Neural cell (in vitro differentiated cells): Measurements from ENCODE around the gene FOXK1. TPM values are rescaled to one million over a fixed set of nuclear protein-coding genes. Genes with fewer than 3 reads are reported as not detected.

Experiments
- H2AFZ ChIP-seq: fragments of 200-600, 300-800 bp; sonication (generic), shearing (Covaris generic); 2 replicates; pipeline ENCODE4 v1.6.0; 2014; ENCODE audit warnings: low read depth, mild to moderate bottlenecking, antibody characterized with exemption, low read length, moderate library complexity
- H3F3A ChIP-seq: fragments of 200-600 bp; shearing (Covaris generic); 2 replicates; pipeline ENCODE4 v1.6.1; 2016; ENCODE audit warnings: mild to moderate bottlenecking, moderate library complexity, mixed read lengths, antibody characterized with exemption, low read length; ENCODE audit not compliant: insufficient read depth, poor library complexity, severe bottlenecking
- H3K27ac ChIP-seq: fragments of 200-600, 300-800 bp; sonication (generic), shearing (Covaris generic); 2 replicates; pipeline ENCODE4 v1.5.1; 2014; ENCODE audit warnings: mild to moderate bottlenecking, low read length, moderate library complexity
- H3K27me3 ChIP-seq: fragments of 300-800, 200-600 bp; sonication (generic), shearing (Covaris generic); 2 replicates; pipeline ENCODE4 v1.6.0; 2014; ENCODE audit warnings: mild to moderate bottlenecking, low read depth, low read length, moderate library complexity; ENCODE audit not compliant: insufficient read depth
- H3K36me3 ChIP-seq: fragments of 300-800, 200-600 bp; sonication (generic), shearing (Covaris generic); 2 replicates; pipeline ENCODE4 v1.5.1; 2014; ENCODE audit warnings: mild to moderate bottlenecking, antibody characterized with exemption, low read length, moderate library complexity; ENCODE audit not compliant: insufficient read depth
- H3K4me2 ChIP-seq: fragments of 300-800, 200-600 bp; sonication (generic), shearing (Covaris generic); 2 replicates; pipeline ENCODE4 v1.6.0; 2014; ENCODE audit warnings: mild to moderate bottlenecking, low read length
- H3K4me3 ChIP-seq: fragments of 300-800, 200-600 bp; sonication (generic), shearing (Covaris generic); 2 replicates; pipeline ENCODE4 v1.5.1; 2014; ENCODE audit warnings: mild to moderate bottlenecking, low read length, moderate library complexity
- H3K79me2 ChIP-seq: fragments of 200-600 bp; shearing (Covaris generic); replicated peaks from 2 replicates; pipeline ENCODE4 v1.6.0; 2014; ENCODE audit warnings: mild to moderate bottlenecking, low read length, moderate library complexity; ENCODE audit not compliant: insufficient read depth
- H3K9ac ChIP-seq: fragments of 300-800, 200-600 bp; sonication (generic), shearing (Covaris generic); 2 replicates; pipeline ENCODE4 v1.6.1; 2016; ENCODE audit warnings: mild to moderate bottlenecking, low read length, mixed read lengths
- H3K9me2 ChIP-seq: fragments of 200-600 bp; shearing (Covaris generic); 2 replicates; pipeline ENCODE4 v1.6.1; 2016; ENCODE audit warnings: mild to moderate bottlenecking, low read length, mixed read lengths; ENCODE audit not compliant: insufficient read depth
- H3K9me3 ChIP-seq: fragments of 200-600, 300-800 bp; sonication (generic), shearing (Covaris generic); 2 replicates; pipeline ENCODE4 v1.6.1; 2016; ENCODE audit warnings: mild to moderate bottlenecking, mixed run types, low read length, moderate library complexity, mixed read lengths
- H4K20me1 ChIP-seq: fragments of 200-600 bp; shearing (Covaris generic); 2 replicates; pipeline ENCODE4 v1.6.1; 2016; ENCODE audit warnings: mild to moderate bottlenecking, mixed run types; ENCODE audit not compliant: insufficient read depth
- CTCF ChIP-seq: fragments of 450-650 bp; IDR thresholded peaks from 2 replicates; pipeline ENCODE4 v1.5.1; 2014; ENCODE audit warnings: antibody characterized with exemption, mild to moderate bottlenecking, moderate library complexity; ENCODE audit not compliant: poor library complexity, severe bottlenecking
- EP300 ChIP-seq: fragments of 450-650 bp; conservative IDR thresholded peaks from 2 replicates; pipeline ENCODE4 v1.6.1; 2014; ENCODE audit warnings: antibody characterized with exemption, mild to moderate bottlenecking, moderate library complexity; ENCODE audit not compliant: poor library complexity, severe bottlenecking
- EZH2 ChIP-seq: fragments of 200-600, 300-800 bp; shearing (Covaris generic), sonication (generic); IDR thresholded peaks from 2 replicates; pipeline ENCODE4 v1.6.1; 2014; ENCODE audit warnings: antibody characterized with exemption, low read length, borderline replicate concordance, mild to moderate bottlenecking; ENCODE audit not compliant: insufficient read depth, poor library complexity, severe bottlenecking
- MXI1 ChIP-seq: fragments of 450-650 bp; conservative IDR thresholded peaks from 2 replicates; pipeline ENCODE4 v1.6.1; 2014; ENCODE audit warnings: antibody characterized with exemption, mild to moderate bottlenecking; ENCODE audit not compliant: poor library complexity, severe bottlenecking
- POLR2AphosphoS5 ChIP-seq: IDR thresholded peaks from 2 replicates; pipeline ENCODE4 v1.6.1; 2012
- RAD21 ChIP-seq: fragments of 450-650 bp; conservative IDR thresholded peaks from 2 replicates; pipeline ENCODE4 v1.6.1; 2014; ENCODE audit warnings: antibody characterized with exemption, mild to moderate bottlenecking, moderate library complexity
- SMC3 ChIP-seq: fragments of 450-650 bp; conservative IDR thresholded peaks from 2 replicates; pipeline ENCODE4 v1.6.1; 2014; ENCODE audit warnings: antibody characterized with exemption, mild to moderate bottlenecking, moderate library complexity; ENCODE audit not compliant: poor library complexity
- TAF1 ChIP-seq: IDR thresholded peaks from 2 replicates; pipeline ENCODE4 v1.6.1; 2012; ENCODE audit warnings: low read depth
- polyA plus RNA-seq: library from polyadenylated mRNA; depleted of rRNA; stranded (reverse); fragments of >200 nt; gene quantifications from 2 replicates; pipeline ENCODE4 v1.2.3, GENCODE V29; 2014
- TF ChIP-seq, protein P1 (sequence below): IDR thresholded peaks from 2 replicates; pipeline ENCODE4 v1.6.1; 2012; ENCODE audit warnings: borderline replicate concordance

FOXK1 gene
- polyA plus RNA-seq, 1 donor from 2014 or later = 7.4 TPM

- H3K9me2 ChIP-seq = no peaks in the 10 kb centered on the region
- no peak overlapping the region for H3K4me3 ChIP-seq
- H3K27ac ChIP-seq = no peak overlapping the region
- H3K79me2 ChIP-seq = no peaks in the 10 kb centered on the region
- H3K36me3 ChIP-seq = no peaks in the 10 kb centered on the region
- H3K4me2 ChIP-seq = no peak overlapping the region
- no peaks in the 10 kb centered on the region for H3K9me3 ChIP-seq
- H3F3A ChIP-seq = no peaks in the 10 kb centered on the region
- TF ChIP-seq CTCF (no peak), MXI1 (no peak), SMC3 (no peak), POLR2AphosphoS5 (no peak), RAD21 (no peak), EP300 (no peak), EZH2 (no peak)
- TF ChIP-seq, protein P1, sequence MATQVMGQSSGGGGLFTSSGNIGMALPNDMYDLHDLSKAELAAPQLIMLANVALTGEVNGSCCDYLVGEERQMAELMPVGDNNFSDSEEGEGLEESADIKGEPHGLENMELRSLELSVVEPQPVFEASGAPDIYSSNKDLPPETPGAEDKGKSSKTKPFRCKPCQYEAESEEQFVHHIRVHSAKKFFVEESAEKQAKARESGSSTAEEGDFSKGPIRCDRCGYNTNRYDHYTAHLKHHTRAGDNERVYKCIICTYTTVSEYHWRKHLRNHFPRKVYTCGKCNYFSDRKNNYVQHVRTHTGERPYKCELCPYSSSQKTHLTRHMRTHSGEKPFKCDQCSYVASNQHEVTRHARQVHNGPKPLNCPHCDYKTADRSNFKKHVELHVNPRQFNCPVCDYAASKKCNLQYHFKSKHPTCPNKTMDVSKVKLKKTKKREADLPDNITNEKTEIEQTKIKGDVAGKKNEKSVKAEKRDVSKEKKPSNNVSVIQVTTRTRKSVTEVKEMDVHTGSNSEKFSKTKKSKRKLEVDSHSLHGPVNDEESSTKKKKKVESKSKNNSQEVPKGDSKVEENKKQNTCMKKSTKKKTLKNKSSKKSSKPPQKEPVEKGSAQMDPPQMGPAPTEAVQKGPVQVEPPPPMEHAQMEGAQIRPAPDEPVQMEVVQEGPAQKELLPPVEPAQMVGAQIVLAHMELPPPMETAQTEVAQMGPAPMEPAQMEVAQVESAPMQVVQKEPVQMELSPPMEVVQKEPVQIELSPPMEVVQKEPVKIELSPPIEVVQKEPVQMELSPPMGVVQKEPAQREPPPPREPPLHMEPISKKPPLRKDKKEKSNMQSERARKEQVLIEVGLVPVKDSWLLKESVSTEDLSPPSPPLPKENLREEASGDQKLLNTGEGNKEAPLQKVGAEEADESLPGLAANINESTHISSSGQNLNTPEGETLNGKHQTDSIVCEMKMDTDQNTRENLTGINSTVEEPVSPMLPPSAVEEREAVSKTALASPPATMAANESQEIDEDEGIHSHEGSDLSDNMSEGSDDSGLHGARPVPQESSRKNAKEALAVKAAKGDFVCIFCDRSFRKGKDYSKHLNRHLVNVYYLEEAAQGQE = no peak
- H4K20me1 ChIP-seq = no peaks in the 10 kb centered on the region
- H3K9ac ChIP-seq = no peak overlapping the region
- H2AFZ ChIP-seq = no peak overlapping the region
- H3K27me3 ChIP-seq = no peaks in the 10 kb centered on the region
Observed at GRCh38 chr7:4807598-4808016, 125.5 kb downstream of the FOXK1 start.

GRCh38 chr7:4808026-4808425, 125.9 kb downstream of the FOXK1 start:
- no peaks in the 10 kb centered on the region for H3K9me3 ChIP-seq
- no peak overlapping the region for H3K4me2 ChIP-seq
- H2AFZ ChIP-seq = no peak overlapping the region
- H3K27me3 ChIP-seq = no peaks in the 10 kb centered on the region
- TF ChIP-seq EZH2 = no peak
- TF ChIP-seq RAD21 = no peak
- no peak for TF ChIP-seq TAF1
- TF ChIP-seq, protein P1 = no peak
- TF ChIP-seq EP300 = no peak
- no peak for TF ChIP-seq POLR2AphosphoS5
- no peak for TF ChIP-seq MXI1
- no peak for TF ChIP-seq SMC3
- no peak for TF ChIP-seq CTCF
- H4K20me1 ChIP-seq = no peaks in the 10 kb centered on the region
- H3K9me2 ChIP-seq = no peaks in the 10 kb centered on the region
- H3F3A ChIP-seq = no peaks in the 10 kb centered on the region
- H3K4me3 ChIP-seq = no peak overlapping the region
- no peaks in the 10 kb centered on the region for H3K79me2 ChIP-seq
- H3K27ac ChIP-seq = no peak overlapping the region
- no peaks in the 10 kb centered on the region for H3K36me3 ChIP-seq
- H3K9ac ChIP-seq = no peak overlapping the region
